Measurements from ENCODE around the gene HIVEP3.

The HIVEP3 gene

GRCh38 chr1:41641941-41642527, 276.7 kb downstream of the HIVEP3 start:
- DNase-seq: no peak

DNA sequence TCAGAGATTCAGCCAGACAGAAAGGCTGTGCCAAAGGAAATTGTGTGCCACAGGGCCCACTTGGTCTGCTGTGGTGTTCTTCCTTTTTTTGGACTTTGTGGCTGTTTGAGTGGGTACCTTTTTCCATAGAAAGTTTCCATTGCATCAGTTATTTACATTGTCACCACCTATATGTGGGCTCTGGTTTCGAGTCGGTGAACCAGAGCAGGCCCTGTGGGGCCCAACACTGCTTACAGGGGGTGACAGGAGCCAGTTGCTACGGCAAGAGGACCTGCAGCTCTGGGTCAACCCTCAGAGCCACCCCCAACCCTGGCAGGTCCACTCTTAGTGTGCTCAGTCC, 277.3 kb downstream of the HIVEP3 start:
- DNase-seq: no peak

GRCh38 chr1:41640756-41641474, 277.8 kb downstream of the HIVEP3 start:
- no peak for DNase-seq

- no peak for DNase-seq
Measured at GRCh38 chr1:41640141-41640751, 278.5 kb downstream of the HIVEP3 start.

DNA sequence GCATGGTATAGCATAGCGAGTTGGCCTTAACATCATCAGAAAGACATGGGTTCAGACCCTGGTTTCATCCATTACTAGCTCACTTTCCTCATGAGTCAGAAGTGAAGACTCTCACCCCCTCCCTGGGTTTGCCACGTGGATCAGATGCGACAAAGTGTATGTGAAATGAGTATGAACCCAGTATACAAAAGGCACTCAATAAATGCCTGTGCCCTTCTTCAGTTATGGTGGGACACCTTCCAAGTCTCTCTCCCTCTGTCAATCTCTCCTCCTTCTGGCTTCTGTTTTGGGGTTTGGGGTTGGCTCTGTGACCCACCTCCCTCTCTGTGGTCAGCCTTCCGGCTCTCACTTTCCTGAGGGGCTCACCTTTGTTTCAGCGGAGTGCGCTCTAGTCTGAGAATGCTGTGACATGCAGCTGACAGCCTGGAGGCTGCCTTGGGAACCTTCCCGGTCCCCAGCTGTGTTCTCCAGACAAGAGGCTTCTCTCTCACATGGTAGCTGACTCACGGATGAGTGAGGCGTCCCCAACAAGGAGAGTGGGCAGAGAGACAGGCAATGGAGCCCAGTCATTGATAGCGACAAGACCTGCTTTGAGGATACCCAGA, 279.3 kb downstream of the HIVEP3 start:
- no peak for DNase-seq

- DNase-seq: no peak
Measured at GRCh38 chr1:41638086-41639024, 280.4 kb downstream of the HIVEP3 start.

DNA sequence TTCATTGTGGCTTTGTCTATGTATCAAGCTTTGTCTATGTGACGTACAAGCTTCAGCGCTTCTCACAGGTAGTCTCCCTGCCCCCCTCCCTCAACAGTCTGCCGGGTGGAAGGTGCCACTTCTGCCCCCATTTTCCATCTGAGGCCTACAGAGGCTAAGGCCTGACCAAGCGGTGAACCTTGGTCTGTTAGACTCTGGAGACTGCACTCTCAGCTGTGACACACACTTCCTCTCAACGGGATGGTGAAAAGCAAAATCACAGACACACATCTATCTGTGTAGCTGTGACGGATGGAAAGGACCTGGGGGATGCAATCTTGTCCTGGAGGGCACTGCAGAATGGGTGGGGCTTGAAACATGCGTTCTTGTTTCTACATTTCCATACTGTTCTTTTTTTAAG, 281.4 kb downstream of the HIVEP3 start:
- DNase-seq: no peak

- no peak for DNase-seq
Measured at GRCh38 chr1:41633764-41634163, 285.0 kb downstream of the HIVEP3 start.

DNA sequence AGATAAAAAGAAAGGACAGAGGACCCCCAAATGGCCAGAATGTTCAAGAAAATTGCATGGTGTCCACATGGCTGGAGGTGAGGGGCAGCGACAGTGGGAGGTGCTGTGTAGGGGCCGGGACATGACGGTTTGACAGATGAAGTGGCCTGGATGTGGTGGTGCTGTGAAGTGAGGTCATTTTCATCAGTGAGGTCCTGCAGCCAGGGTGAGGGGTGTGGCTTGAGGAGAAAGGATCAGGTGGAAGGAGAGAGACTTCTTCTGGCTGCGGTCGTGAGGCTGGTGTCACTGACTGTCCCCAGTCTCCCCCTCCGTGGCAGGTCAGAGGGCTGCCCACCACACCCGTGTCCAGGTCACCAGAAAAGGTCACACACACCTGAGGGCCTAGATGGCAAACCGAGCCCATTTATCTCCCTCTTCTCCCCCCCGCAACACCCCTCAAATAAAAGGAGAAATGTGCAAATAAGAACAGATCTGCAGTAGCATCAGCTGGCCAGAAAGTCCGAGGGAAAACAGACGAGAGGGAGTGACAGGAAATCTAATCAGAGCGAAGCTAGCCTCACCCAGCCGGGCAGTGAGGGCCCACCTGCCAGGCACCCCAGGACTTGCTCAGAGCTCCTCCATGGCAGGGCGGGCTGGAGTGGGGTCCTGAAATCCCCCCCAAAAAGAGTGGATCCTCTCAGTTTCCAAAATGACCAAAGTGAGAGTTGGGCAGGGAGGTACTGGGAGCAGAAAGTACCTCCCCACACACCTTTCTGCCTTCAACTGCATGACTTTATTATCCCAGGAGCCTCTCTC, 285.7 kb downstream of the HIVEP3 start:
- no peak for DNase-seq

DNA sequence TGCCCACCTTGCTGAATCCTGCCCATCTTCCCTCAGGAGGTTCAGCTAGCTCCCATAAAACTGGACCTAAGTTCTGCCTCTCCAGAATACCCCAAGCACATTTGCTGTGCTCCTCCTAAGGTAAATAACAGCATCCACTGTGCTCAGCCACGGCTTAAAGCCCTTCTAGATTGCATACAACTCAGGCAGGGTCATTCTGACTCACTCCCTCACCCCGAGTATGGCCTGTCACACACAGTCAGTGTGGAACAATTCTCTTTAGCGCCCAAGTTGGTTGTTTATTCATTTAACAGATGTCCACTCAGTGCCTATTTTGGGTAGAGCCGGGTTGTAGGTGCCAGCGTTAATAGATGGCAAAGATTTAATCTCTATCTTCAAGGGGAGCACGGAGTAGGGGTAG, 286.8 kb downstream of the HIVEP3 start:
- no peak for DNase-seq

DNA sequence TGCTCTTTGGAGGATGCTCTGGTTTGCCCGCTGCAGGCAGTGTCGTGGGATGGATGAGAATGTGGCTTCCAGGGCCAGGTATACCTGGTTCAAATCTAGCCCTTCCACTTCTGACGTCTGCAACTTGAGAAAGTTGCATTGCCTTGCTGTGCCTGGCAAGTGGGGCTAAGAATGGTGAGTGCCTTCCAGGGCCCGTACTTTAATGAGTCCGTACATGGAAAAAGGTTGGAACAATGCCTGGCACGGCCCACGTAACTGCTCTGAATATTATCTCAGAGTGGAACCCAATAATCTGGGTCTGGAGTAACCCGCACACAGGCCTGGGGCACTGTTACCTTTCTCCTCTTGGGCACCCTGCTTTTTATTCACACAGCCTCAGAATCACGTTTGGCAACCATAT, 287.6 kb downstream of the HIVEP3 start:
- DNase-seq: no peak

DNA sequence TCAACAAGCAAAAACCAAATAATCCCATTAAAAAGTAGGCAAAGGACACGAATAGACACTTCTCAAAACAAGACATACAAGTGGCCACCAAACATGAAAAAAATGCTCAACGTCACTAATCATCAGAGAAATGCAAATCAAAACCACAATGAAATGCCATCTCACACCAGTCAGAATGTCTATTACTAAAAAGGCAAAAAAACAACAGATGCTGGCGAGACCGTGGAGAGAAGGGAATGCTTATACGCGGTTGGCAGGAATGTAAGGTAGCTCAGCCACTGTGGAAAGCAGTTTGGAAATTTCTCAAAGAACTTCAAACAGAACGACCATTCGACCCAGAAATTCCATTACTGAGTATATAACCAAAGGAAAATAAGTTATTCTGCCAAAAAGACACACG, 289.2 kb downstream of the HIVEP3 start:
- DNase-seq: no peak

GRCh38 chr1:41629141-41629540, 289.6 kb downstream of the HIVEP3 start:
- DNase-seq: no peak

- DNase-seq: no peak
Measured at GRCh38 chr1:41627491-41628280, 291.0 kb downstream of the HIVEP3 start.

GRCh38 chr1:41626616-41627375, 291.9 kb downstream of the HIVEP3 start:
- no peak for DNase-seq

DNA sequence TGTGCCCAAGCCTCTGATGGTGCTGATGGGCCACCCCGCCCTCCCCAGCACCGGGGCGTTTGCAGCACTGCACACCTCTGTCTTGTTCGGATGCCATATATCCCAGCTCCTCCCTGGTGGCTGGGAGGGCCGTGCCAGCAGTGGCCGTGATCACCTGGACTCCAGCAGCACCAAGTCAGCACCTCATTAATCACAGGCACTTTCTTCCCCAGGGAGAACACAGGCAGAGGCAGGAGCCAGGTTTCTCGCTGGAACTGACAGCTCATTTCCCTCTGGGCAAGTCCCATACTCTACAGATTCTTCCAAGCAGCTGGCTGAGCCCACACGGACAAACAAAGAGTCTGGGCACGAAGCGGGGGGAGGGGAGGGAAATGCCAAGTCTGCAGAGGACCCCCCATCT, 292.6 kb downstream of the HIVEP3 start:
- no peak for DNase-seq

DNA sequence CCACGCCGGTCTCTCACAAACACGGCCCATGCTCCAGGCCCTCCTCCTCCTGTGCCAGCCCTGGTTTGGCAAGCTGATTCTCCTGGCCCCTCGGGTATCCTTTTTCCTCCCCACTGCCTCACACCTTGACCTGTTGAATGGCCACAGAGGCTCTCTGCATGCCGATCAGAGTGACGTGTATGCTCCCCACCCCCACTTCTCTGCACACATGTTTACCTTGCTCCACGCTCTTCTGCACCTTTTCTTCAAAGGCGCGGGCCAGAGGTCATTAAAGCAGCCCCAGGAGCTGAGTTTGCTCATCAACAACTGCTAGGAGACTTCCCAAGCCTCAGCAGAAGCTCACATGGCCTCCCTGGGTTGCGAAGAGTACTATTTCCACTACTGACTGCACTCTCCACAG, 295.0 kb downstream of the HIVEP3 start:
- no peak for DNase-seq

- no peak for DNase-seq
Measured at GRCh38 chr1:41622859-41623732, 295.6 kb downstream of the HIVEP3 start.

GRCh38 chr1:41622402-41622801, 296.3 kb downstream of the HIVEP3 start:
- no peak for DNase-seq

DNA sequence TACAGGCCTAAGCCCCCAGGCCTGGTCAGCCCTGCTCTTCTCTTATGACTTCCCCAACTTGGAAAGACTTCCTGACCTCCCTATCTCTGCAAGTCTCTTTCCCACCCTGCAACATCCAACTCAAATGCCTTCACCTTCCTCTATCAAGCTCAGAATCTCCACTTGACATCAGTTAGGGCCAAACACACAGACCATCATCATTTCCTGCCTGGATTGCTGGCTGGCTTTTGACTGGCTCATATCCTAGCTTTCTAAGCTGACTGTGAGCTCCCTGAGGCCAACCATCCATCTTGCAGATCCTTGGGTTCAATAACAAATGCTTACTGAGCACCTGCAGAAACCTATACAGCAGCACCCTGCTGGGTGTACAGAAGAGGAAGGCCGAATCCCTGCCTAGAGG, 296.9 kb downstream of the HIVEP3 start:
- no peak for DNase-seq
